ENCODE results near the gene CTNNBL1. TPM values are rescaled to one million over a fixed set of nuclear protein-coding genes. Genes with fewer than 3 reads are reported as not detected.
A peak's percentile ranks its signal among the peaks of the same experiment; 100 is the strongest.

Gene CTNNBL1
- total RNA-seq, 2 donors from 2014 or later: 29.9 to 39.9 TPM

- Histone ChIP-seq H3K9me3 (no peaks in the 10 kb centered on the region), H3K27me3 (no peaks in the 10 kb centered on the region), H3K4me3 (no peak overlapping the region), H3K4me1 (peaks cover 0 to 41% of the 10 kb centered on the region in 2 donors), H3K36me3 (peaks cover 22% of the 10 kb centered on the region), H3K27ac (peak overlapping the region; percentile 4 to 23)
- no peak for DNase-seq (ENCODE audit: low spot score)
- no peak for TF ChIP-seq CTCF (IDR thresholded peaks at IDR 0.05)
These were observed 40.6 kb downstream of the CTNNBL1 start for GRCh38 chr20:37734228-37734985.

GRCh38 chr20:37735541-37735940 is 41.7 kb downstream of the CTNNBL1 start:
- Histone ChIP-seq H3K36me3 (peaks cover 22% of the 10 kb centered on the region), H3K9me3 (no peaks in the 10 kb centered on the region), H3K4me1 (peaks cover 0 to 33% of the 10 kb centered on the region in 2 donors), H3K27ac (no peak overlapping the region), H3K4me3 (no peak overlapping the region), H3K27me3 (no peaks in the 10 kb centered on the region)
- TF ChIP-seq CTCF (IDR thresholded peaks at IDR 0.05): no peak
- no peak for DNase-seq (ENCODE audit: low spot score)

DNA sequence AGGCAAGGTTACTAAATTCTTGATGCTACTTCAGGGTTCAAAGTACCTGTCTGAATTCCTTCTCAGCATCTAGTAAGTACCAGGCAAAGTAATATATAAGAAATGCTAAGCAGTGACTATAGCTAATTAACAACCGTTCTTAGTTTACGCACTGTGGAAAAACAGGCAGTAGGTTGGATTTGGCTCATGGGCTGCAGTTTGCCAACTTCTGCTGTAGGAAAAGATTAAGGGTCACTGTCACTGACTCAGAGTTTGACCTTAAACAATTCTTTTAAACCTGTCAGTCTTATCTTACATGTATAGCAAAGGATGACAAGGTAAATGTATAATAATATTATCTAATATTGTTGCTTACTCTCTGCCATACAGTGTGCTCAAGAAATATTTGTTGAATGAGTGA is 42.3 kb downstream of the CTNNBL1 start:
- TF ChIP-seq CTCF (IDR thresholded peaks at IDR 0.05): no peak
- DNase-seq (ENCODE audit: low spot score): no peak
- Histone ChIP-seq H3K4me3 (no peak overlapping the region), H3K9me3 (no peaks in the 10 kb centered on the region), H3K36me3 (peaks cover 22% of the 10 kb centered on the region), H3K27me3 (no peaks in the 10 kb centered on the region), H3K27ac (no peak overlapping the region), H3K4me1 (peaks cover 0 to 36% of the 10 kb centered on the region in 2 donors)

DNA sequence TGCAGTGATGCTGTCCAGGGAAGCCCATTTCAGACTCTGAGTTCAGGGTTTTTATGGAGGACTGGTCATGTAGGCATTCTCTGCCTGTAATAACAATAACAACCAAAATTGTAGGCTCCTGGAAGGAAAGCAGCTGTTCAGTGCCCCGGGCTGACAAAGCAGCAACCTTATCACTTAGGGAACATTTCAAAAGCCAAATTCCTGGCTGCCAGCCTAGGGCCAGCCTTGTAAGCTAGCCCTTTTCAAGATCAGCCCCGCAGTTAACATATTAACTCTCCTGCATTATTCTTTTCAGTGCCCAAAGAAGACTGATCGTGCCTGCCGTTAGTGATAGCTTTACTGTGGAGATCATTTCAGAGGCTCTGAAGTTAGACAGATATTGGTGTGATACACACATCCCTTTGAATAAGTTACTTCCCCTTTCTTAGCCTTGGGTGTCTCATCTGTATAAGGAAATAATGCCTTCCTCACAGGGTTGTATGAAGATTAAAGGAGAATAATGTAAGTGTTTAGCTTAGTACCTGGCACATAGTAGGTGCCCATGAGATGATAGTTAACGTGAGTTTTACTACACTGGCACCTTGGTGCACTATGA is 44.1 kb downstream of the CTNNBL1 start:
- Histone ChIP-seq H3K27ac (peak overlapping the region; percentile 14 to 53), H3K4me1 (peaks cover 0 to 43% of the 10 kb centered on the region in 2 donors), H3K36me3 (peaks cover 22% of the 10 kb centered on the region), H3K9me3 (no peaks in the 10 kb centered on the region), H3K4me3 (no peak overlapping the region), H3K27me3 (no peaks in the 10 kb centered on the region)
- no peak for TF ChIP-seq CTCF (IDR thresholded peaks at IDR 0.05)
- DNase-seq (ENCODE audit: low spot score): no peak

- DNase-seq (ENCODE audit: low spot score): no peak
- no peak overlapping the region for H3K27ac ChIP-seq
- no peak for TF ChIP-seq CTCF (IDR thresholded peaks at IDR 0.05)
- no peak overlapping the region for H3K4me3 ChIP-seq
- no peaks in the 10 kb centered on the region for H3K9me3 ChIP-seq
- H3K27me3 ChIP-seq: no peaks in the 10 kb centered on the region
- H3K4me1 ChIP-seq: peaks cover 0 to 22% of the 10 kb centered on the region in 2 donors
- peaks cover 22% of the 10 kb centered on the region for H3K36me3 ChIP-seq
These were observed 47.2 kb downstream of the CTNNBL1 start for GRCh38 chr20:37741055-37741454.

Measured in right atrium auricular region (tissue), 2 donors.